ENCODE data around the gene SPART.

GRCh38 chr13:36313047-36313969 is 32.9 kb downstream of the SPART start:
- TF ChIP-seq CTCF (IDR thresholded peaks at IDR 0.05) (no peak), POLR2AphosphoS5 (IDR thresholded peaks at IDR 0.05) (no peak), POLR2A (IDR thresholded peaks at IDR 0.05; ENCODE audit: low read depth) (no peak)
